AG04450 (cell line): ENCODE results near the gene ARSK. TPM values are rescaled to one million over a fixed set of nuclear protein-coding genes. Genes with fewer than 3 reads are reported as not detected.
"Not testable (repeated sequence)": the region's sequence is repeated elsewhere in the genome, so short reads cannot be mapped to it uniquely, and the experiment has no call there.

ENCODE experiments used
- CTCF ChIA-PET: fragments of 300-600, 350-600 bp; formaldehyde crosslinking; extraction: SDS; loops from one replicate; lab custom pipeline; 2022; ENCODE audit warnings: antibody characterized with exemption, inconsistent platforms; lab: Charles Lee
- POLR2A ChIA-PET: fragments of 350-600 bp; formaldehyde crosslinking; extraction: SDS; loops from one replicate; lab custom pipeline; 2021; ENCODE audit warnings: antibody characterized with exemption, inconsistent platforms; lab: Yijun Ruan, JAX
- DNase-seq: peaks from one replicate; pipeline ENCODE4 v3.0.0-alpha.2; 2011; ENCODE audit warnings: low read depth, low spot score
- H3K27ac ChIP-seq: one replicate; pipeline ENCODE4 v1.5.1; 2012; ENCODE audit warnings: low read depth, low read length, control low read depth
- H3K27me3 ChIP-seq: one replicate; pipeline ENCODE4 v1.6.0; 2012; ENCODE audit warnings: low read length; ENCODE audit not compliant: control insufficient read depth, insufficient read depth
- H3K4me3 ChIP-seq: 2 replicates; pipeline ENCODE4 v1.5.1; 2011; ENCODE audit warnings: mild to moderate bottlenecking, low read depth, low read length, control low read depth
- H3K9me3 ChIP-seq: 2 replicates; pipeline ENCODE4 v1.5.1; 2012; ENCODE audit warnings: low read length; ENCODE audit not compliant: control insufficient read depth, insufficient read depth
- polyA plus RNA-seq: library from polyadenylated mRNA; depleted of rRNA; stranded (reverse); fragments of >200 nt; gene quantifications from 2 replicates; pipeline ENCODE4 v1.2.3, GENCODE V29; 2011
- TF ChIP-seq, protein P1 (sequence below): IDR thresholded peaks from 2 replicates; pipeline ENCODE4 v1.5.1; 2011; ENCODE audit warnings: low read depth, low read length, control low read depth, inconsistent platforms

Gene ARSK
- polyA plus RNA-seq, 1 experiment = 18.3 TPM

DNA sequence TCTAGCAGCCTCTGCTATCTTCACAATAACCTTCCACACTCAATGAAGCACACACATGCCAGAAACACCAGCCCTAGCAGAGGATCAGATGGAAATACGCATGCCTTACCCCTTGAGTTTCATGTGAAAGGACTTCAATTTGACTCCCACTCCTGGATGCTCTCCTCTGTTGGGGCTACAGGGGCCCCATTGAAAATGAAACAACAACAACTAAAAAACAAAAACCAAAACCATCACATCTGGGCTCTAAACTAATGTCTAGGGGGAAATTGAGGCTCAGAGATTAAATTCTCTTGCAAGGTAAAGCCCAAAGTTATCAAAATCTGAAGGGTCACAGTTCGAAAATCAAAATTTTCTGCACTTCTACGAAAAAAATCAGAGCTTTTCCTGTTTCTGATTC is 83.7 kb downstream of the ARSK start:
- POLR2A ChIA-PET = no interaction called here
- CTCF ChIA-PET = no interaction called here
- TF ChIP-seq, protein P1, sequence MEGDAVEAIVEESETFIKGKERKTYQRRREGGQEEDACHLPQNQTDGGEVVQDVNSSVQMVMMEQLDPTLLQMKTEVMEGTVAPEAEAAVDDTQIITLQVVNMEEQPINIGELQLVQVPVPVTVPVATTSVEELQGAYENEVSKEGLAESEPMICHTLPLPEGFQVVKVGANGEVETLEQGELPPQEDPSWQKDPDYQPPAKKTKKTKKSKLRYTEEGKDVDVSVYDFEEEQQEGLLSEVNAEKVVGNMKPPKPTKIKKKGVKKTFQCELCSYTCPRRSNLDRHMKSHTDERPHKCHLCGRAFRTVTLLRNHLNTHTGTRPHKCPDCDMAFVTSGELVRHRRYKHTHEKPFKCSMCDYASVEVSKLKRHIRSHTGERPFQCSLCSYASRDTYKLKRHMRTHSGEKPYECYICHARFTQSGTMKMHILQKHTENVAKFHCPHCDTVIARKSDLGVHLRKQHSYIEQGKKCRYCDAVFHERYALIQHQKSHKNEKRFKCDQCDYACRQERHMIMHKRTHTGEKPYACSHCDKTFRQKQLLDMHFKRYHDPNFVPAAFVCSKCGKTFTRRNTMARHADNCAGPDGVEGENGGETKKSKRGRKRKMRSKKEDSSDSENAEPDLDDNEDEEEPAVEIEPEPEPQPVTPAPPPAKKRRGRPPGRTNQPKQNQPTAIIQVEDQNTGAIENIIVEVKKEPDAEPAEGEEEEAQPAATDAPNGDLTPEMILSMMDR = no peak

DNA sequence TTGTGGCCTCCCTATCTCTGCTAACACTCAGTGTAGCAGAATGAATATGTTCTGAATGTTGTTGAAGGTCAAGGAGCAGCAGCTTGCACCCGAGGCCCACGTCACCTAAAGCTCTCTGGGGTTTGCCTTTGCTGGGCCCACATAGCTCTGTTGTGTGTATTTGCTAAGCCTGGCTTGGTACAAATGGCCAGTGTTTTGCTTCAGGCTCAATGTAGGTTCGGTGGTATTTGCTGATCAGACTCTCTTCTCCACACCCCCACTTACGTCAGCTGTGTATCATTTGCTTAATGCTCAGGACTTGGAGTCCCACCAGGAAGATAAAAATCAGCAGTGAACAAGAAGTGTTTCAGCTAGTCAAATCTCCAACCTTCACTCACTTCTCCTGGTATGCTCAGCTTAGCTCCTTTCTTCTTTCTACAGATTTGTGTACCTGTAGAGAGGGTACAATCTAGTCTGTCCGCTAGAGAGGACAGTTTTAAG is 86.9 kb downstream of the ARSK start:
- Histone ChIP-seq H3K27me3 (no peaks in the 10 kb centered on the region), H3K27ac (no peak overlapping the region), H3K9me3 (no peaks in the 10 kb centered on the region), H3K4me3 (no peak overlapping the region)
- DNase-seq = no peak
- ChIA-PET CTCF (interaction anchor here (0.9 to 5.0 kb wide), 6 partner anchors 11 to 206 kb away, joined by 3 to 72 read pairs (median 6); no protein-coding TSS in a partner anchor), POLR2A (no interaction called here)
- TF ChIP-seq, protein P1 = no peak

More for the DNA sequence above, 83.7 kb downstream of the ARSK start:
- Histone ChIP-seq H3K4me3 (no peak overlapping the region), H3K27me3 (no peaks in the 10 kb centered on the region), H3K27ac (no peak overlapping the region), H3K9me3 (no peaks in the 10 kb centered on the region)
- DNase-seq = no peak

DNA sequence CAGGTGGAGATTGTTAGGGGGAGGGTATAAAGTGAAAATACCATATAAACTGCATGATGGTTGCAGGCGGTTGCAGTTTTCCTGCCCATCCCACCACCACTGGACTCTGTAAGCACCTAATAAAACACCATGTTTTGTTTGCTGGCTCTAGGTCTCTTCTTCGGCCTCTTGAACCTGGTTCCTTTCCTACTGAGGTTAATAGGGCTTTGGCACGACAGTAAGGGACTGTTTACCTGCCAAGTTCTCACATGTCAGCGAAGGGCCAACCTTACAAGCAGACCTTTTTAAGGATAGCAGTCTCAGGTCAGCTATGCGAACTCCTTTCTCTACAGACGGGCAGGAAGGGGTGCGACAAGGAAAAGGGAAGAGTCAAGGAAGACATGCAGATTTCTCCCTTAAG is 88.3 kb downstream of the ARSK start:
- ChIA-PET CTCF (interaction anchor here (1.3 to 5.0 kb wide), 4 partner anchors 21 to 214 kb away, joined by 3 to 72 read pairs (median 16); no protein-coding TSS in a partner anchor), POLR2A (no interaction called here)
- Histone ChIP-seq H3K27ac (no peak overlapping the region), H3K27me3 (no peaks in the 10 kb centered on the region), H3K9me3 (no peaks in the 10 kb centered on the region), H3K4me3 (no peak overlapping the region)
- TF ChIP-seq, protein P1 = no peak
- DNase-seq = no peak

DNA sequence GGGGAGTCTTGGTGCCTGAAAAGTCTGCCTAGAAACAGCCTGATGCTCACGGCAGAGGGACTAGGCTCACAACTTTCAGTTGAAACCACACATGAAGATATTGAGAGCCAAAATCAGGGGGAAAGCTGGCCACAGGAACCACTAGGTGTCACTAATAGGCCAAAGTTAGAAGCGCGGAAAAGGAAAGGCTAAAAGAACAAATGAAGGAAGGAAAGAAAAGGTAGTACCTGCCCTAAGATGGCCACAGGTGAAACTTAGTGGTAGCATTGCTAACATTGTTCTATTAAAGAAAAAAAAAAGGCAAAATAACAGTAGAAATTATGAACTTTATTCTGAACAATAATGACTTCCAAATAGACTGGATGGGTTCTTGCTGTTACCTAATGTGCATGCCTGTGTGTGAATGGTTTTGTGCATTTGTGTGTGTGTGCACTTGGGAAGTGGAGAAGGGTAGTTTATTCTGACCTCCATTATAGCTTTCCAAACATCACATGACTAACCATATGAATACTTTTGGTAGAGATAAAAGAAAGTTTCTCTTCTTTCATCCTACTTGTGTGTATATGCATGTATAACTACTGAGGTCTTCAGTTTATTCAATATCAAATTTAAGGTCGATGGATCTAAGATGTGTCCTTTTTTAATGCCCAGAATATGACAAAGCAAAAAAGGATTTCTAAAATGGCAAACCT is 89.6 kb downstream of the ARSK start:
- Histone ChIP-seq H3K9me3 (no peaks in the 10 kb centered on the region), H3K27ac (no peak overlapping the region), H3K27me3 (no peaks in the 10 kb centered on the region), H3K4me3 (no peak overlapping the region)
- CTCF ChIA-PET = interaction anchor here (0.7 to 5.0 kb wide), 20 partner anchors 9 to 213 kb away, joined by 3 to 72 read pairs (median 4); no protein-coding TSS in a partner anchor
- DNase-seq = no peak
- TF ChIP-seq, protein P1 = peak; percentile 84
- POLR2A ChIA-PET = interaction anchor here (1.1 kb wide), 1 partner anchor 203 kb away, joined by 3 read pairs; no protein-coding TSS in a partner anchor

DNA sequence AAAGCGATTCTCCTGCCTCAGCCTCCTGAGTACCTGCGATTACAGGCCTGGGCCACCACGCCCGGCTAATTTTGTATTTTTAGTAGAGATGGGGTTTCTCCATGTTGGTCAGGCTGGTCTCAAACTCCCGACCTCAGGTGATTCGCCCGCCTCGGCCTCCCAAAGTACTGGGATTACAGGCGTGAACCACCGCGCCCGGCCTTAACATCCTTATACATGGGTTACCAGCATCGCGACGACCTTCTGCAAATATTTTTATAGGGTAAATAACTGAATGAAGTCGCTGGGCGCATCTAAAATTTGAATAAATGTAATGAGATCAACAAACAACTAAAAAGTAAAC is 91.3 kb downstream of the ARSK start:
- H3K27me3 ChIP-seq, DNase-seq, H3K9me3 ChIP-seq, H3K27ac ChIP-seq: not testable (repeated sequence)
- CTCF ChIA-PET = interaction anchor here (0.8 to 4.4 kb wide), 14 partner anchors 9 to 691 kb away, joined by 3 to 35 read pairs (median 4); partner anchors contain the start of gene RHOBTB3
- POLR2A ChIA-PET = interaction anchor here (0.6 to 2.1 kb wide), 16 partner anchors 11 to 581 kb away, joined by 3 to 33 read pairs (median 4); partner anchors contain the start of genes ARSK, GLRX, RHOBTB3 and SKIC3
- peak overlapping the region; percentile 27 for H3K4me3 ChIP-seq
